ENCODE measurements around the gene OSTM1. TPM values are rescaled to one million over a fixed set of nuclear protein-coding genes. Genes with fewer than 3 reads are reported as not detected.

OSTM1 gene
- total and polyA plus RNA-seq, 2 of the 8 experiments (the other 6 are each of a cell fraction or from before 2014, with no cell fraction given) = 17.7 to 26.1 TPM

GRCh38 chr6:108106694-108107093, 32.2 kb upstream of the OSTM1 start:
- H3K14ac ChIP-seq (ENCODE audit: insufficient read length) = no peak overlapping the region
- no peak overlapping the region for H2BK20ac ChIP-seq (ENCODE audit: low read length)
- H3K27ac ChIP-seq (ENCODE audit: low read depth, low read length) = no peak overlapping the region
- H3K4me2 ChIP-seq (ENCODE audit: insufficient read depth in 1 of 2, low read depth in 2 of 2, low read length in 2 of 2) = 0 out of 4 replicates have a peak overlapping the region, but pooled peaks of 1 of the 2 experiments have one; percentile 24
- H2BK120ac ChIP-seq (replicated peaks; ENCODE audit: low read depth, low read length) = no peak overlapping the region
- CTCF ChIA-PET (ENCODE audit: partially characterized antibody) = interaction anchor here (0.8 to 1.0 kb wide), 3 partner anchors 27 to 385 kb away, joined by 3 read pairs; no protein-coding TSS in a partner anchor
- no peak overlapping the region for H4K5ac ChIP-seq (ENCODE audit: insufficient read length, low read depth, low read length)
- H4K91ac ChIP-seq (replicated peaks; ENCODE audit: insufficient read length, low read length) = no peak overlapping the region
- peaks cover 0 to 7% (median 4%) of the 10 kb centered on the region in 4 experiments; a peak in 5 of 7 replicates for H3K4me1 ChIP-seq (replicated peaks in 1 of 4; ENCODE audit: control insufficient read depth in 3 of 4, insufficient read depth in 4 of 4, low read length in 3 of 4)
- no peak overlapping the region for H3K23ac ChIP-seq (ENCODE audit: insufficient read length)
- FAIRE-seq (no peak), DNase-seq (ENCODE audit: low read depth in 1 of 2, low spot score in 2 of 2) (no peak)
- peak overlapping the region; percentile 7; the same call in 1 of the 2 replicates for H3K18ac ChIP-seq (ENCODE audit: extremely low read depth, low read length)
- no peaks in the 10 kb centered on the region for H4K20me1 ChIP-seq (replicated peaks in 1 of 2; ENCODE audit: control insufficient read depth in 1 of 2, insufficient read depth in 2 of 2, low read length in 2 of 2)
- no peaks in the 10 kb centered on the region for H3K36me3 ChIP-seq (ENCODE audit: control insufficient read depth in 2 of 4, insufficient read depth in 4 of 4, low read length in 3 of 4)
- H3K27me3 ChIP-seq (replicated peaks in 1 of 4; ENCODE audit: control insufficient read depth in 3 of 4, extremely low read depth in 1 of 4, insufficient read depth in 3 of 4, low read length in 3 of 4) = peaks cover 0 to 4% (median 0%) of the 10 kb centered on the region in 4 experiments; a peak in 2 of 7 replicates
- H3K79me2 ChIP-seq (ENCODE audit: control insufficient read depth in 1 of 2, insufficient read depth in 2 of 2, low read length in 2 of 2) = no peaks in the 10 kb centered on the region
- POLR2A ChIA-PET (ENCODE audit: partially characterized antibody) = no interaction called here
- no peak overlapping the region for H2AK5ac ChIP-seq (ENCODE audit: low read depth, low read length)
- H3K4me3 ChIP-seq (ENCODE audit: extremely low read depth in 1 of 4, insufficient read depth in 2 of 4, low read depth in 3 of 4, low read length in 4 of 4) = 0 out of 8 replicates have a peak overlapping the region, but pooled peaks of 1 of the 4 experiments have one; percentile 3
- H3K9me3 ChIP-seq (ENCODE audit: insufficient read depth in 2 of 2, low read depth in 1 of 2, low read length in 1 of 2) = no peaks in the 10 kb centered on the region
- H2BK12ac ChIP-seq (ENCODE audit: low read depth, low read length) = no peak overlapping the region
- H2BK15ac ChIP-seq (ENCODE audit: low read length) = no peak overlapping the region
- H3K79me1 ChIP-seq (ENCODE audit: low read depth, low read length) = no peaks in the 10 kb centered on the region
- H2AFZ ChIP-seq (ENCODE audit: low read length) = peak overlapping the region; percentile 57; the same call in 1 of the 2 replicates
- no peak overlapping the region for H3K4ac ChIP-seq (replicated peaks; ENCODE audit: insufficient read length, low read depth, low read length)
- no peak overlapping the region for H3K56ac ChIP-seq (replicated peaks; ENCODE audit: insufficient read length, low read depth, low read length)
- no peaks in the 10 kb centered on the region for H3K23me2 ChIP-seq (ENCODE audit: low read depth, low read length)
- no peak overlapping the region; a peak in 1 of 7 replicates for H3K9ac ChIP-seq (replicated peaks in 1 of 4; ENCODE audit: extremely low read depth in 1 of 4, low read depth in 3 of 4, low read length in 3 of 4)
- no peak overlapping the region for H4K8ac ChIP-seq (ENCODE audit: extremely low read depth, insufficient read depth, low read length)
- no peak overlapping the region for H2BK5ac ChIP-seq (ENCODE audit: low read depth, low read length)
- 82% methylated on average over 1 of the region's 1 CpG; no CpG with 5 or more reads in 1 of the 2 experiments for whole genome bisulfite sequencing, 2 experiments (ENCODE audit: extremely low coverage in 1 of 2, insufficient coverage in 1 of 2, insufficient read length in 1 of 2, insufficient replicate concordance in 2 of 2, low coverage in 1 of 2, low lambda C conversion rate in 2 of 2, missing lambda C conversion rate in 1 of 2)
